K562 (cell line): ENCODE results near the gene BSDC1. TPM values are rescaled to one million over a fixed set of nuclear protein-coding genes. Genes with fewer than 3 reads are reported as not detected.
A peak's percentile ranks its signal among the peaks of the same experiment; 100 is the strongest.

Experiments used
- BRD4 ChIP-seq: fragments of 200-600 bp; sonication (generic); IDR thresholded peaks from 2 replicates; pipeline ENCODE4 v1.6.1; 2017; ENCODE audit warnings: inconsistent platforms
- BRF1 ChIP-seq: IDR thresholded peaks from 3 replicates; pipeline ENCODE4 v1.6.1; 2011; ENCODE audit warnings: borderline replicate concordance, mild to moderate bottlenecking; ENCODE audit not compliant: insufficient read length; ENCODE audit errors: extremely low read depth
- FOXM1 ChIP-seq, 2 experiments: fragments of 450-650 bp in 1 of 2; sonication (generic) in 1 of 2; formaldehyde crosslinking in 1 of 2; IDR thresholded peaks; 2 replicates each; pipeline versions ENCODE4 v1.6.1 to v1.9.0; 2017 to 2022; ENCODE audit warnings: low read depth in 2 of 2, mild to moderate bottlenecking in 2 of 2, missing genetic modification reagents in 1 of 2, moderate library complexity in 1 of 2
- GATAD2B ChIP-seq: fragments of 450-650 bp; IDR thresholded peaks from 2 replicates; pipeline ENCODE4 v1.6.1; 2017; ENCODE audit warnings: mild to moderate bottlenecking, borderline replicate concordance
- HNRNPK ChIP-seq: fragments of 200-400 bp; formaldehyde crosslinking; IDR thresholded peaks from one replicate; pipeline ENCODE4 v1.6.1; 2018; ENCODE audit warnings: mild to moderate bottlenecking, low read depth, low read length; ENCODE audit not compliant: poor library complexity, severe bottlenecking
- HOXB6 ChIP-seq: fragments of 250-450 bp; sonication (Bioruptor Pico); IDR thresholded peaks from 2 replicates; pipeline ENCODE4 v1.5.1; 2022; ENCODE audit warnings: mild to moderate bottlenecking, borderline replicate concordance
- IRF2 ChIP-seq: sonication (generic); formaldehyde crosslinking; IDR thresholded peaks from 2 replicates; pipeline ENCODE4 v1.8.1; 2022; ENCODE audit warnings: mild to moderate bottlenecking, missing genetic modification reagents
- MTA2 ChIP-seq: fragments of 450-650 bp; IDR thresholded peaks from 2 replicates; pipeline ENCODE4 v1.6.1; 2016; ENCODE audit warnings: low read depth
- NCOA4 ChIP-seq: fragments of 450-650 bp; IDR thresholded peaks from 2 replicates; pipeline ENCODE4 v1.6.1; 2018; ENCODE audit warnings: mild to moderate bottlenecking; ENCODE audit not compliant: partially characterized antibody
- NFRKB ChIP-seq: fragments of 450-650 bp; IDR thresholded peaks from 2 replicates; pipeline ENCODE4 v1.6.1; 2016; ENCODE audit warnings: low read depth
- NR2C1 ChIP-seq, 2 experiments: fragments of 450-650 bp; IDR thresholded peaks; 2 replicates each; pipeline ENCODE4 v1.6.1; 2017; ENCODE audit warnings: mild to moderate bottlenecking in 2 of 2, antibody characterized with exemption in 1 of 2, inconsistent platforms in 1 of 2, missing compliant biosample characterization in 1 of 2, missing genetic modification characterization in 1 of 2
- RBM14 ChIP-seq: fragments of 200-400 bp; formaldehyde crosslinking; IDR thresholded peaks from 2 replicates; pipeline ENCODE4 v1.6.1; 2018; ENCODE audit warnings: low read depth, mild to moderate bottlenecking, low read length, moderate library complexity, borderline replicate concordance; ENCODE audit not compliant: insufficient read depth
- SMARCC2 ChIP-seq: fragments of 450-650 bp; IDR thresholded peaks from 2 replicates; pipeline ENCODE4 v1.6.1; 2017; ENCODE audit warnings: antibody characterized with exemption, moderate library complexity, mild to moderate bottlenecking, low read depth
- SNRNP70 ChIP-seq: fragments of 200-400 bp; formaldehyde crosslinking; optimal IDR thresholded peaks from 2 replicates; pipeline ENCODE3; 2017; ENCODE audit warnings: low read depth, low read length
- SRSF7 ChIP-seq: fragments of 200-400 bp; formaldehyde crosslinking; optimal IDR thresholded peaks from 2 replicates; pipeline ENCODE3; 2017; ENCODE audit warnings: mild to moderate bottlenecking, low read depth, low read length
- TARDBP ChIP-seq: fragments of 450-650 bp; IDR thresholded peaks from 2 replicates; pipeline ENCODE4 v1.6.1; 2016
- TBP ChIP-seq: optimal IDR thresholded peaks from 2 replicates; pipeline ENCODE3; 2011; ENCODE audit warnings: low read depth, low read length, improper control_type of control experiment
- TCF7 ChIP-seq: sonication (generic); IDR thresholded peaks from 2 replicates; pipeline ENCODE4 v1.6.1; 2016; ENCODE audit warnings: antibody characterized with exemption, borderline replicate concordance
- ZNF133 ChIP-seq: fragments of 250-450 bp; sonication (Bioruptor Pico); IDR thresholded peaks from 2 replicates; pipeline ENCODE4 v1.4.0; 2020; ENCODE audit warnings: mild to moderate bottlenecking
- ZNF212 ChIP-seq: fragments of 450-650 bp; formaldehyde crosslinking; IDR thresholded peaks from 2 replicates; pipeline ENCODE4 v1.4.0; 2020; ENCODE audit warnings: mild to moderate bottlenecking
- ZNF57 ChIP-seq: fragments of 450-650 bp; formaldehyde crosslinking; IDR thresholded peaks from 2 replicates; pipeline ENCODE4 v1.4.0; 2020; ENCODE audit warnings: mild to moderate bottlenecking, moderate library complexity
- polyA plus RNA-seq, 8 experiments: library from polyadenylated mRNA; depleted of rRNA in 4 of 8; stranded (reverse) in 5 of 8; unstranded in 3 of 8; fragments of >200 nt; fragmentation: Nextera tagmentation in 2 of 8; fragmentation: Illumina TruSeq in 1 of 8; extraction: Ambion mirVana in 2 of 8; extraction: Trizol in 1 of 8; gene quantifications; 2 replicates each; pipeline versions ENCODE4 v1.2.1 to v1.2.3, GENCODE V29; 2011 to 2014; ENCODE audit warnings: inconsistent platforms in 1 of 8, missing spikeins in 1 of 8
- total RNA-seq, 7 experiments: library from RNA; depleted of rRNA in 6 of 7; stranded (reverse); fragments of >200 nt in 6 of 7; fragmentation: Illumina TruSeq in 2 of 7; extraction: Trizol in 2 of 7; gene quantifications; 2 replicates each; pipeline versions ENCODE4 v1.2.1 to v1.2.3, GENCODE V29; 2011 to 2021; ENCODE audit warnings: low replicate concordance in 1 of 7
- TF ChIP-seq, protein P1 (sequence below): fragments of 450-650 bp; IDR thresholded peaks from one replicate; pipeline ENCODE4 v1.6.1; 2018; ENCODE audit warnings: mild to moderate bottlenecking, moderate library complexity; ENCODE audit not compliant: partially characterized antibody
- TF ChIP-seq, protein P2 (sequence below): fragments of 450-650 bp; formaldehyde crosslinking; IDR thresholded peaks from 2 replicates; pipeline ENCODE4 v1.4.0; 2020; ENCODE audit warnings: mild to moderate bottlenecking
- TF ChIP-seq, protein P3 (sequence below): fragments of 250-450 bp; sonication (Bioruptor Pico); IDR thresholded peaks from 2 replicates; pipeline ENCODE4 v1.4.0; 2020; ENCODE audit warnings: mild to moderate bottlenecking, moderate library complexity, borderline replicate concordance

The BSDC1 gene
- total and polyA plus RNA-seq, 9 of the 15 experiments (the other 6 are each of a cell fraction or from before 2014, with no cell fraction given) = 10.2 to 96.8 (median 73.1) TPM

DNA sequence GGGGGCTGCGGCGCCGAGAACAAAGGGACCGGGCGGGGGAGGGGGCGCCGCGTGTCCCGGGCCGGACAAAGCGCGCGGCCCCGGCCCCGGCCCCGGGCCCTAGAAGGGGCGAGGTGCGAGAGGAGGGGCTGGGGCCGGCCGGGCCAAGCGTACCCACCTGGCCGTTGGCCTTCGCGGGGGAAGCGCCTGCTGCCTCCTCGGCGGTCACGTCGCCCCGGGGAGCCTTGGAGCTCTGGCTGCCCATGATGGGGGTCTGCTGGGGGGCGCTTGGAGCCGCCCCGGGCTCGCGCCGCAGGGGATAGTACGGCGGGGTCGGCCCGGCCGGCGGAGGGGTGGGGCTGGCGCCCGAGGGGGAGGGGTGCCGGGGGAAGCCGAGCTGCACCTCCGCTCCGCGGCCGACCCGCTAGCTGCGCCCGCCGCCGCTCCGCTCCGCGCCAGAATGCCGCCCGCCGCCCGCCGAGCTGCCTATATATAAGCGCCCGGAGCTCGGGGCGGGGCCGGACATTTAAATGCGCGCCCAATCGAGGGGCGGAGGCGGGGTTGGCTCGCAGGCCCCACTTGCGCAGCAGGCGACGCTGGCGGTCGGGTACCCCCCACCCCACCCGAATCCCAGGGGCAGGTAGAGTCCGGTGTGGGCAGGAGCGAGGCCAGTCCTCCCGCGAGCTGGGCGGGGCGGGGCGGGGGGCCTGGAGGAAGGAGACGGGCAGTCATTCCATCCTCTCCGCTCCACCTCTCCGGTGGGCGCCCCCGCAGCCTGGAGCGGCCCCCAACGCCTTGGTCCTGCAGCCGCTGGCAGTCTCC, 58.3 kb downstream of the BSDC1 start, which contains the start of gene MARCKSL1 (continued):
- TF ChIP-seq NCOA4 = no peak
- no peak for TF ChIP-seq BRD4
- no peak for TF ChIP-seq GATAD2B
- TF ChIP-seq TARDBP = no peak
- TF ChIP-seq, protein P1, sequence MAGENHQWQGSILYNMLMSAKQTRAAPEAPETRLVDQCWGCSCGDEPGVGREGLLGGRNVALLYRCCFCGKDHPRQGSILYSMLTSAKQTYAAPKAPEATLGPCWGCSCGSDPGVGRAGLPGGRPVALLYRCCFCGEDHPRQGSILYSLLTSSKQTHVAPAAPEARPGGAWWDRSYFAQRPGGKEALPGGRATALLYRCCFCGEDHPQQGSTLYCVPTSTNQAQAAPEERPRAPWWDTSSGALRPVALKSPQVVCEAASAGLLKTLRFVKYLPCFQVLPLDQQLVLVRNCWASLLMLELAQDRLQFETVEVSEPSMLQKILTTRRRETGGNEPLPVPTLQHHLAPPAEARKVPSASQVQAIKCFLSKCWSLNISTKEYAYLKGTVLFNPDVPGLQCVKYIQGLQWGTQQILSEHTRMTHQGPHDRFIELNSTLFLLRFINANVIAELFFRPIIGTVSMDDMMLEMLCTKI = no peak
- TF ChIP-seq, protein P2, sequence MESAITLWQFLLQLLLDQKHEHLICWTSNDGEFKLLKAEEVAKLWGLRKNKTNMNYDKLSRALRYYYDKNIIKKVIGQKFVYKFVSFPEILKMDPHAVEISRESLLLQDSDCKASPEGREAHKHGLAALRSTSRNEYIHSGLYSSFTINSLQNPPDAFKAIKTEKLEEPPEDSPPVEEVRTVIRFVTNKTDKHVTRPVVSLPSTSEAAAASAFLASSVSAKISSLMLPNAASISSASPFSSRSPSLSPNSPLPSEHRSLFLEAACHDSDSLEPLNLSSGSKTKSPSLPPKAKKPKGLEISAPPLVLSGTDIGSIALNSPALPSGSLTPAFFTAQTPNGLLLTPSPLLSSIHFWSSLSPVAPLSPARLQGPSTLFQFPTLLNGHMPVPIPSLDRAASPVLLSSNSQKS (CRISPR knock-in tag) = no peak
- no peak for TF ChIP-seq TCF7
- no peak for TF ChIP-seq HNRNPK
- TF ChIP-seq ZNF133 (CRISPR knock-in tag) = no peak
- TF ChIP-seq IRF2 (CRISPR knock-in tag) = no peak
- no peak for TF ChIP-seq SMARCC2
- TF ChIP-seq MTA2 = no peak
- TF ChIP-seq, protein P3, sequence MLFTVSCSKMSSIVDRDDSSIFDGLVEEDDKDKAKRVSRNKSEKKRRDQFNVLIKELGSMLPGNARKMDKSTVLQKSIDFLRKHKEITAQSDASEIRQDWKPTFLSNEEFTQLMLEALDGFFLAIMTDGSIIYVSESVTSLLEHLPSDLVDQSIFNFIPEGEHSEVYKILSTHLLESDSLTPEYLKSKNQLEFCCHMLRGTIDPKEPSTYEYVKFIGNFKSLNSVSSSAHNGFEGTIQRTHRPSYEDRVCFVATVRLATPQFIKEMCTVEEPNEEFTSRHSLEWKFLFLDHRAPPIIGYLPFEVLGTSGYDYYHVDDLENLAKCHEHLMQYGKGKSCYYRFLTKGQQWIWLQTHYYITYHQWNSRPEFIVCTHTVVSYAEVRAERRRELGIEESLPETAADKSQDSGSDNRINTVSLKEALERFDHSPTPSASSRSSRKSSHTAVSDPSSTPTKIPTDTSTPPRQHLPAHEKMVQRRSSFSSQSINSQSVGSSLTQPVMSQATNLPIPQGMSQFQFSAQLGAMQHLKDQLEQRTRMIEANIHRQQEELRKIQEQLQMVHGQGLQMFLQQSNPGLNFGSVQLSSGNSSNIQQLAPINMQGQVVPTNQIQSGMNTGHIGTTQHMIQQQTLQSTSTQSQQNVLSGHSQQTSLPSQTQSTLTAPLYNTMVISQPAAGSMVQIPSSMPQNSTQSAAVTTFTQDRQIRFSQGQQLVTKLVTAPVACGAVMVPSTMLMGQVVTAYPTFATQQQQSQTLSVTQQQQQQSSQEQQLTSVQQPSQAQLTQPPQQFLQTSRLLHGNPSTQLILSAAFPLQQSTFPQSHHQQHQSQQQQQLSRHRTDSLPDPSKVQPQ (CRISPR knock-in tag) = no peak
- no peak for TF ChIP-seq ZNF57 (CRISPR knock-in tag)
- no peak for TF ChIP-seq HOXB6 (CRISPR knock-in tag)
- no peak for TF ChIP-seq RBM14
- no peak for TF ChIP-seq FOXM1 (IDR thresholded peaks at IDR 0.05; ENCODE audit: low read depth)
- TF ChIP-seq FOXM1 (CRISPR knock-in tag; IDR thresholded peaks at IDR 0.05; ENCODE audit: low read depth) = 0 out of 2 replicates have a peak, but pooled peaks have one; percentile 28
- peak; percentile 66 for TF ChIP-seq SRSF7
- TF ChIP-seq TBP = peak; percentile 99
- TF ChIP-seq BRF1 = no peak
- no peak for TF ChIP-seq SNRNP70
- TF ChIP-seq NR2C1 (IDR thresholded peaks at IDR 0.05) = no peak
- TF ChIP-seq NR2C1 (tag; IDR thresholded peaks at IDR 0.05) = no peak
- no peak for TF ChIP-seq ZNF212 (CRISPR knock-in tag)
- no peak for TF ChIP-seq NFRKB
